Cerebellar cortex (tissue), 1 donor: ENCODE results near the gene GTF2E1.
"Not testable (repeated sequence)": the region's sequence is repeated elsewhere in the genome, so short reads cannot be mapped to it uniquely, and the experiment has no call there.

Experiments used
- DNase-seq: peaks from one replicate; pipeline ENCODE4 v3.0.0-alpha.2; 2015; ENCODE audit warnings: low spot score

Gene GTF2E1

DNA sequence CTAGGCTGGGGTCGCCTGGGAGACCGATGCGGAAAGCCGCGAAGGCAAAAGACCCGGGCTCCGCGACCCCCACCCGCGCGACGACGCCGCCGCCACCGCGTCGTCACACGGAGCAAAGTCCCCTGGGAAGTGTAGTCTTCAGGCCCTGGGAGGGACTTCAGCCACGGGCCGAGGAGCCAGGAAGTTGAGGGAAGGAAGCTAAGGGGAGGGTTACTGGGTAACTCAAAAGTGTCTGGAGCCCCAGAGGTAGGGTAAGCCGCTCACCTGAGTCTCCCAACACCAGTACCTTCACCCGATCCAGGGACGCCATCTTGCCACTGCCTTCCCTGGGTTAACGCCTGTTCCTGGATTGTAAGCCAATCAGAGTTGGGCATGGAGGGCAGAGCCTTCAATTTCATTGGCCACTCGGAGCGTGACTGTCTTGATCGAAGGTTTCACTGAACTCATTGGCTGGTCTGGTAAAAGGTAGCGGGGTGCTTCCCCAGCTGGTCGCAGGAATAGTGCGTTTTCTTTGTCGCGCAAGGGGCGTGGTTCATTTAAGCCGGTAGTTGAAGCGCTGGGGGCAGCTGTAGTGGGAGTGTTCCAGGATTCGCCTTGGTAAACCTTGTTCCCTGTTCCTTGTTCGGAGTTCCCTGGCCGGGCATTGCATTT is at the start of gene GTF2E1, which contains the start of gene RABL3:
Gene GTF2E1, plus strand, starts transcription at position 547 of the 651 bp plus-strand sequence. CDS start 7,809 bp downstream, outside the sequence.
Gene RABL3, minus strand, starts transcription at position 319 of the 651 bp plus-strand sequence. Its CDS starts 9 bp downstream, at position 310.
- peak; percentile 100 for DNase-seq

DNA sequence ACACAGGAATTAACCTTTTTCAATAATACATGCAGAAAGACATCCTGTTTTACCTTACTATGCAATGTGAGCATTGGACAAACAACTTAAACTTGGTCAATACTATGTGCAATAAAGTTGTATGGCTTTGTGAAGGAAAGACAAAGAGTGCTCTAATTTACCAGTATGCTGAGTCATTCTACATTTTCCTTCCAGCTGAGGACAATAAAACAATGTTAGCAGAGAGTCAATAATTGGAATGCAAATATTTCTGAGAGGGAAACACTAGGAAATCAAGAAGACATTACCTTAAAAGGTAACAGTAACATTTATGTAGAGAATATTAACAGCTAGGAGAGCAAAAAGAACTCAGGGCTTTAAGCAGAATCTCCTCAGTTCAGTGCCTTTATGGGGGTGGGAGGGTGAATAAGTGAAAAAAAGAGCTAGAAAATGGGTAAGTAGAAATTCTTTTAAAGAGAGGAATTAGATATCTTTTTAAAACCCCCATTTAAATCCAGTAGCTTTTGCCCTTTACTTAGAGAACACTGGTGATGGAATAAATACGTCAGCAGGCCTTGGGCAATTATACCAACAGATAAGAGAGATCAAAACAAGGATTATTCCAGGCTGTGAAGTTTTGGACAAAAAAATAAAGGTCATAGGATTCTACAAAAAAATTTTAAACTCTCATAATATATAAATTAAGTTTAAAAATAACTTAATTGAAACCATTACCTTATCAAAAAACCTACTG is 48.9 kb upstream of the GTF2E1 start:
- DNase-seq: no peak

DNA sequence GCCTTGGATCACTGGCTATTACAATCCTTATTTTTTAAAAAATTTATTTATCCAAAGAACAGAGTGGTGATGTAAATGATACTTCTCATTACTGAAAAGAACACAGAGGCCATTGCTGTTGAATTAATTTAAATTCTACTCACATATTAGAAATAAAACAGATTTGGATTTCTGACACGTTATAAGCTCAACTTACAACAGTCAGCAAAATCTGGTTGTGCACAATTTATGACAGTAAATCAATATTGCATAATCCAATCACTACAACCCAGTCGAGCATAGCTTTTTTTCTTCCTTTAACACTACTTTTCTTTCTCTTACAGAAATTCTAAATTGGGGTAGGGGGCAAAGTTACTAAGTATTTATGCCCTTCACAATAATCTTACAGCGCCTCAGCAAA is 43.2 kb upstream of the GTF2E1 start:
- no peak for DNase-seq

DNA sequence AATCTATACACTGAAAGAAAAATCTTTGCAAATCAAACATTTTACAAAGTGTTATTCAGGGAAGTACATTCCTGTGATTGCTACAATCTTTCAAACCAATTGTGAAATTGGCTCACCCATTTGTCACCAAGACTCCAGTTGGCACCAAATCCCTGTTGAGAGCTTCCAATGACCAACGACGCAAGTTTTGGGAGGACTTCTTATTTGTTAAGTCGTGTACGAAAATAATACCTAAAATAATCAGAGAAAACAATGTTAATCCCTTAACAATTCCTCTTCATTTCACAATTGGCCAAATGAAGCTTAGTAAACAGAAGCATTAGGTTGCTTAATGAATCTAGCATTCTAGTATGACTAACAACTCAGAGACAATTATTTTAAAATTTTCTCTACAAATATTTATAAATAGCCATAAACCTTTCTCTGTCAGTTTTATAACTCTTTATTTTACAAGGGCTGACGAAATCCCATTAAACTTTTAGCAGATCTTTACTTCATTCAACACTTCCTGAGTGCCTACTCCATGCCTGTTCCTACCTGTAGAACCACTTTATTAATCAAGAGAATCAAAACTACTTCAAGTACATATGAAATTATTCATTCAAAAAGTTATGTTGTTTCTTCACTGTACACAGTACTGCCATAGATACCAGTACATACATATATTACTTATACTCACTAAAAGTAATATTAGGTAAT is 36.5 kb upstream of the GTF2E1 start:
- DNase-seq: no peak

DNA sequence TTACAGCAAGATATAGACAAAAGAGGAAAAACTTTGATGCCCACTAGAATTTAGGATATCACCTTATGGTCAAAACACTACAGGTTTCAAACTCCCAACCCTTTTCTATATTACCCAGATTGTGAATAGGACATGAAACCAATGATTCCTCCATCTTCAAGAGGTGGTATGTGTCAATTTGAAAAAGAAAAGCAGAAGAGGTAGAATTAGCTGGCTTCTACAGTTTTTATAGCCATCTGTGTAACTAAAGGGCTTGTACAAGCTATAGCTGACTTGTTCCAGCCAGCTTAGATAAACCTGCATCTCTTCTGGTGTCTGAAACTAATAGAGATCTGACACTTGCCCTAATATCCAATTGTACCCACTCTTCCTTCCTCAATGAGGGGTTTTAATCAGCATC is 35.6 kb upstream of the GTF2E1 start:
- no peak for DNase-seq

DNA sequence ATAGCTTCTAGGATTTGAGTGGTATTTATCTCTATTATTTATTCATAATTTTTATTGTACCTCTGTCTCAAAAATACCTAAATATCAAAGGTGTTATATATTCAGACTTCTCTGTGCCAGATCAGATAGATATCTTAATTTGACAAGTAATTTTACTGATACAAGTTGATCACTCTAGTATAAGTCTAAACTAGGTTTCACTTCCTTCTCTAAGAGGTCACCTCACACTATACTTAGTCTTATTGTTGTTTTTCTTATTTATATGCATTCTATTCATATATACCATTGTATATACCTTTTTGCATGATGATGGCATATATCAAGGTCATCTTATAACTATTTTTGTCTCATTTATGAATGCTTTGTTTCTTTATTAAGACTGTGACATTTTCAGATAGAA is 34.1 kb upstream of the GTF2E1 start:
- DNase-seq: no peak

DNA sequence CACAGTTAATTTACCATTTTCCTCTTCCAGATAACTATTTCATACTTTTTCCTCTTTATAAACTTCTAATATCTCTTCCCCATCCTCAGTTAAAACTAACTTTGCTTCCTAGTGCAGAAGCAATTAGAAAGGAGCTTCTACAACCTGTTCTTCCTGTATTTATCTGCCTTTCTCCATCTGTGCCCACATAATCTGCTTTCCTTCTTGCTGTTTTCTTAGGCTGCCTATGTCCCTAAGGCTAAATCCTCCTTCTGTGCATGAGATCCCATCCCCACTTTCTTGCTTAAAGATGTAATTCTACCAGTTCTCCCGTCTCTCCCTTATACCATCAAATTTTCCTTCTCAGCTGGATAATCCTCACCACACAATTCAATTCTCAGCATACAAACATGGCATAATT is 32.2 kb upstream of the GTF2E1 start:
- DNase-seq: no peak

DNA sequence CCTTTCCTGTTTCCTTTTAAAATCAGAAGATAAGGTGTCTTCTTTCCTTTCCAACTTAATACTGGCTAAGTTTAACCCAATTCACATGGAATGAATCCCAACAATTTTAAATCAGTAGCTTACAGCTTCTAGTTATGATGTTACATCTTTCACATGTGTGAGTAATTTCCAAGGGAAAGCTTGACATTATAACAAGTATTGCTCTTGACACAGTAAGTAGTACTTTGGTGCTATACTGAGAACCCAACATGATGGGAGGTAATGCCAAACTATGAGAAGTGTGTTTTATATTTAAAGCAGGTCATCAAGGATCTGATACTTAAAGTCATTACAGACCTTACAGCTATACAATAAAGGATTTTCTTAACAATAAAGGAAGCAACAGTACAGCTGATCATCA is 29.3 kb upstream of the GTF2E1 start:
- no peak for DNase-seq

DNA sequence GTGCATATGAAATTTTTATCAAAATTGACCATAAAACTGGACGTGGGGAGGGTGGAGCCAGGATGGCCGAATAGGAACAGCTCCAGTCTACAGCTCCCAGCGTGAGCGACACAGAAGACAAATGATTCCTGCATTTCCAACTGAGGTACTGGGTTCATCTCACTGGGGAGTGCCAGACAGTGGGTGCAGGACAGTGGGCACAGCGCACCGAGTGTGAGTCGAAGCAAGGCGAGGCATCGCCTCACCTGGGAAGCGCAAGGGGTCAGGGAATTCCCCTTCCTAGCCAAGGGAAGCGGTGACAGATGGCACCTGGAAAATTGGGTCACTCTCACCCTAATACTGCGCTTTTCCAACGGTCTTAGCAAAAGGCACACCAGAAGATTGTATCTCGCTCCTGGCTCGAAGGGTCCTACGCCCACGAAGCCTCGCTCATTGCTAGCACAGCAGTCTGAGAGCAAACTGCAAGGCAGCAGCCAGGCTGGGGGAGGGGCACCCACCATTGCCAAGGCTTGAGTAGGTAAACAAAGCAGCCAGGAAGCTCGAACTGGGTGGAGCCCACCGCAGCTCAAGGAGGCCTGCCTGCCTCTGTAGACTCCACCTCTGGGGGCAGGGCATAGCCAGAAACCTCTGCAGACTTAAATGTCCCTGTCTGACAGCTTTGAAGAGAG is 23.2 kb upstream of the GTF2E1 start:
- DNase-seq: peak; percentile 65

DNA sequence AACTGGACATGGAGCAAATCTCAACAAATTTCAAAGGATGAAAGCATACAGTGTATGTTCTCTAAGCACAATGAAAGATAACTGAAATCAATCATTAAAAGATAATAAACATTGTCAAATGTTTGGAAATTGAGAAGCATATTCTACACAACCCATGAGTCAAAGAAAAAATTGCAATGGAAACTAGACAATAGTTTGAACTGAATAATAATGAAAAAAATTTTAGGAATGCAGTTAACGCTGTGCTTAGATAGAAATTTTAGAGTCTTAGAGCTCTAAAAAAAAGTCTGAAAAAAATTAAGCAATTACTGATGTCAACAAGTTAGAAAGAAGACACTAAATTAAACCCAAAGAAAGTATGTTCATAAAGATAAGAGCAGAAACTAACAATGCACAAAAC is 15.8 kb upstream of the GTF2E1 start:
- no peak for DNase-seq

DNA sequence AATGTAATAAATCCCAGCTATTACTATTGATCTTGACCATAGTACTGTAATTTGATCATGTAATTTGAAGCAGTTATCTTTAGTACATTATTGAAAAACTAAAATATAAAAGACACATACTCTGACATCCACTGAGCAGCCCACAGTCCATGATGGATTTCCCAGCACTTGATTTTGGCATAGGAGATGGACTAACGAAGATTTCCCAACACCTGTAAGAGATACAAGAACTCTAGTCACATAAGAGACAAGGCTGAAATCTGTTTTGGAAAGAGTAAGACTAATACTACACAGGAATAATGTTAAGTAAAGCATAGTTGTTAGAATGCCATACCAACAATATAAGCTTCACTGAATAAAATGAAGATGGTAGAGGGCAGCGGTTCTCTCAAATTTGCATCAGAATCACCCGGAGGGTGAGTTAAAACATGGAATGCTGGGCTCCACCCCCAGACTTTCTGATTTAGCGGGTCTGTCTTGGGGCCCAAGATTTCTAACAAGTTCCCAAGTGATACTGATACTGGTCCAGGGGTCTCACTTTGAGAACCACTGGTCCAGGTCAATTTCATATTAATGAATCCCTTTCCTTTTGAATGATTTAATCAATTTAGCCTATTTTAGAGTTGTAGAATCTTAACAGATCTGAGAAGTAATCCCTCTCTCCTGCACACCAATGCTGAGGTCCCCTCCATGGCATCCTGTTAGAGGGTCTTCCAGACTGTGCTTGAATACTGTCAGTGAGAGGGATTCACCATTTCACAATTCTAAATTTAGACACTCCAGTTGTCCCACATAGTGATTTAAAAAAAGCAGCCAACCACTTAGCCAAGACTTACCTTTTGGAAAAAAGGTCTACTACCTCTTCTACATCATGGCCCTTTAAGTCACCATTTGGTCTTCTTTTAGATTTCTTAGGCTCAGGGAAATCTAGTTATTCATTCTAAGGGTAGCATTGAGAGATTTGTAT is 11.7 kb upstream of the GTF2E1 start:
- no peak for DNase-seq

DNA sequence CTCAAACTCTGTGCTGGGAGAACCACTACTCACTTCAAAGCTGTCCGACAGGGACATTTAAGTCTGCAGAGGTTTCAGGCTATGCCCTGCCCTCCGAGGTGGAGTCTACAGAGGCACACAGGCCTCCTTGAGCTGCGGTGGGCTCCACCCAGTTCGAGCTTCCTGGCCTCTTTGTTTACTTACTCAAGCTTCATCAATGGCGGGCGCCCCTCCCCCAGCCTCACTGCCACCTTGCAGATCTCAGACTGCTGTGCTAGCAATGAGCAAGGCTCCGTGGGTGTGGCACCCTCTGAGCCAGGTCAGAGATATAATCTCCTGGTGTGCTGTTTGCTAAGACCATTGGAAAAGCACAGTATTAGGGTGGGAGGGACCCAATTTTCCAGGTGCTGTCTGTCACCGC is 4.5 kb upstream of the GTF2E1 start:
- DNase-seq: not testable (repeated sequence)

DNA sequence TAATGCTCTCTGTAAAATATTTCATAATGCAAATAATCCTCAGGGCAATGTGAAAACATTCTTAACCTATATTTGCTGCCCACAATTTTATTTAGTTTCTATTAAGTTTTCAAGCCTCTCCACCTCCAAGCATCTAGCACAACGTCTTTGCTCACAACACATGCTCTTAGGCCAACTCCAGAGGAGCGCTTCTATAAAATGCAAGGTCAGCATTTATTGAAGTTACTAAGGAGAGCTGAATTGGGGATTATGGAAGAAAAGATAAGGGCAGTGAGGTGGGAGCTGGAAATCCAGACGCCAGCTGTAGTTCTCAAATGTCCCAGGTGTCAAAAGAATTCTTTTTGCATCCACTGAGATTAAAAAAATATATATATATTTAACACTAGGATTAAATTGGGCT is 1.2 kb upstream of the GTF2E1 start:
- DNase-seq: no peak

DNA sequence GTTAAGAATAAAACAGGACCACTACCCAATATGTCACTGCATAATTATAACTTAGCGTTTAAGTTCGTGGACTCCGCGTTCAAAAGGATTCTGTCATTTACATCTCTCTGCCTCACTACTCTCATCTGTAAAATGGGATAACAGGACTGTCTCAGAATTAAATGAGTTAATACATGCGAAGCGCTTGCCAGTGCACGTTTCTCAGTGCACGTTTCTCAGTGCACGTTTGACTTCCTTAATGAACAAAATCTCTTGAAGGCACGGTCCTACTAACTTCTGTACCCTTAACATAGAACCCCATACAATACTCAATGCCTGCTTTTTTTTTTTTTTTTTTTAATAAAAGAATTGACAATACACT is 727 bp upstream of the GTF2E1 start:
- no peak for DNase-seq

DNA sequence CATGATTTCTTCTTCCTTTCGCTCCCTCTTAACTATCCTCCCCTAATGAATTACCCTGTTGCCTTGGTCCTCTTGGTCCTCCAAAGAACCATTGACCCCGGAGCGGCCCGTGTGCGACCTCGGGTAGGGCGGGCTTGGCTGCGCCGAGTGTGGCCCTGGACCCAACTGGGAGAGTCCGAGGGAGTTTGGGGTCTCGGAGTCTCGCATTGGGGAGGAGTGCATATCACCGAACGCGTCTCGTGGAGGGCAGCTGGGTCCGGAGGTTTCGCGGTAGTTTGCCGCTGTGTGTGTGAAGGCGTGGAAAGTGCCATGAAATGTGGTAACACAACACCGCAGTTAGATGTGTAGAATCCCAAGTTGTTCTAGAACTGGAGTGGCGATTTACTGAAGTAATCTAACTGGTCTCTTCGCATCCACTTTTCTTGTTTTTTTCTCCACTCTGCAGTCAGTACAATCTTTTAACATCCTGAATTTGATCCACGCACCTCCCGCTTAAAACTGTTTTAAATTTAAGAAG is 363 bp downstream of the GTF2E1 start:
- no peak for DNase-seq

DNA sequence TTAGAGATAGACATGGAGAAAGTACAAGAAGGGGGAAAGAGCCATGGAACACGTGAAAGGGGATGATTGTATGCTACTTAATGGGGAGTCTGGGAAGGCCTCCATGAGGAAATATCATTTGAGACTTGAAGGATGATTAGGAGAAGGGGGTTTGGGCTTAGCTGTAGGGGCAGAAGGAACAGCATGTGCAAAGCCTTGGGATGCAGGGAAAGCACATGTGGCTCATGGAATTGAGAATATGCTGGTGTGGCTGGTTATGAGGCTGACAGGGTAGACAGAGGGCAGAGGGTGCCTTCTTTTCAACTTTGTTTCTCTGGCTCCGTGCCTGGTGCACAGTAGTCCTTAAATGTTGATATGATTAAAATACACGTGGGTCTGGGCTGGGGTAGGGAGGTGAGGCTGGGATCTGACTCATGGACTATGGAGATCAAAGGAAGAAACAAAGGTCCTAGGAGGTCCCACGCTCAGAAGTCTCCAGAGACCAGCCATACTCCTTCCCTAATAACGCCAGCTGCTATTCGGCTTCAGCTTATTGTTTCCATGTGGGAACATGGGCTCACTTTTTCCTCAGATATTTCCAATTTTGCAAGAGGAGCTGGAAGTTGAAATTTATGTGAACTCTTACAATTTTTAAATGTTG is 1.1 kb downstream of the GTF2E1 start:
- no peak for DNase-seq

DNA sequence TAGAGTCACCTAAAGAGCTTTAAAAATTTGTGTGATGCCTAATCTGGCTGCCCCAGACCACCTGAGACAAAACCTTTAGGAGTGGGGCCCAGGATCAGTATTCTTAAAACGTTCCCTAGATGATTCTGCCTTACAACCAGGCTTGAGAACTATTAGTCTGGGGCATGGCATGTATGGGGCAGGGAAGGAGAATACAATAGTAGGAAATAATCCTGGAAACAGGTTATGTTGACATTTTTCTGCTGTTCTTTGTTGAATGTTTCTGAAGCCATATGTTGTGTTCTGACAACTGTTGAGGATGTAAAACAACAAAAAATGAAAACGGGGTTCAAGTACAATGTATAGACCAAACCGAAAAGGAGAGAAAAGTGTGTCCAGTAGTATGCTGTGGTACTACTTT is 2.9 kb downstream of the GTF2E1 start:
- no peak for DNase-seq

DNA sequence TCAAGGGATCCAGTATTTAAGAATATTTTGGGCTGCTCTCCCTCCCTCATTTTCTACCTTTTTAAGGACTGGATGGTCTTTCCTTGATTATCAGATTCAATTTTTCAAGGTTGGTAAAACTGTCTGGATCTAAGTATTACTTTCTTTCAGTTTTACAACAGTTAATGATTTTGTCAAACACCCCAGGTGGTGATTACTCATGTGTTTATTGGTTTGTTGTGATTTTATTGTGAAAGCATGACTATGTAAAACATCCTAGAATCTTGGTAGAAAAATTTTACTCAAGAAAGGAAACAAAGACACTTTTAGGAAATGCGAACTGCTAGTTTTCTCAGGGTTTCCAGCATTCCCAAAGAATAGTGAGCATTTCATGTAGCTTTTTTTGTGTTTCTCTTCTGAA is 7.3 kb downstream of the GTF2E1 start:
- no peak for DNase-seq

DNA sequence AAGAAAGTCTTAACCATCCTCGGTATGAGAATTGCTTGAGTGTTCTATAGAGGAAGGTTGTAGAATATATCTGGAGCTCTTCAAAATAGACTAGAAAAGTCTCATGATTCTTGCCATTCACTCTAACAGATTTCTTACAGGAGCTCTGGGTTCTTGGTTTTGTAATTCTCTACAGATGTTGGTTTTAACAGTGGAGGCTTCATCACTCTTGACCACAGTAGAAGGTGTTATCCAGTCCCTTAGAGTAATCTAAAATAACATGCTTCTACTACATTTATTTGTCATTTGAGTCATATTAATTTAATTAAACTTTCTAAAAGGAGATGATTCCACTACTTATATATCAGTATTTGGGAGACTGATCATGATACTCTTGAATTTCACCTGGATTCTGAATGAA is 9.7 kb downstream of the GTF2E1 start:
- no peak for DNase-seq

DNA sequence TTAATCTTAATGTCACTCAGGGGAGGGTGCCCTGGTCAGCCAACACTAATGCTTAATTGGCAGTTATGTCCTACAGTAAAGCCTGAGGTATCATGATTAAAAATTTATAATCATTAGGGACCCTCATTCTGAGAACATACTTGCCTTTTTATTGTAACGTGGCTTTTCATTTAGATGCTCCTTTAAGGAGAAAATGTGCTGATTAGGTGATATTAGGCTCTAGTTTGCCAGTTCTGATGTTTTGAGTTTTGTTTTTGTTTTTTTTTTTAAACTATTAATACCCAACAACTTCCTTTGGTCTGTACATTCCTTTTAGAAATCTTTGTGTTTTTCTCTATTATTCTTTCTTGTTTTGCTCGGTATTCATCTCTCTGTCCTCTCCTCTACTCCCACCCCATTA is 10.3 kb downstream of the GTF2E1 start:
- DNase-seq: no peak

DNA sequence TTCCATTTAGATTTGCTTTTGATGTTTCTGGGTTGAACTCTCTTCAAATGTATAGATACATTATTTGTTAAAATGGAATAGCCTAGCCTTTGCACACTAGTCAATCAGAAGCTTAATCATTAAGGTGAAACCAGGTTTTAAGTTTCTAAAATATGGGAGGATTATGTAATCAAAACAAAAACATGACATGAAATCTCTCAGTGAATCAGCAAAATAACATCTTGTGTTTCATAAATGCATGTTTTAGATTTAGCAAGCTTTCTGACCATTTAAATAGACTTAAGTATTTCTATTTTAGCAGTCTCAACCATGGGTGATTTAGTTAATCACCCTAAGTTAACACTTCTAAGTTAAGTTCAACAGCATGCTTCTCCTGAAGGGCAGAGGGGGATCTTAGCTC is 11.3 kb downstream of the GTF2E1 start:
- DNase-seq: no peak
